SK-N-SH (cell line): ENCODE data around the gene PLAAT1.

ENCODE experiments used
- CTCF ChIP-seq: fragments of 200-600 bp; sonication (generic); IDR thresholded peaks from 2 replicates; pipeline ENCODE4 v1.6.1; 2017; ENCODE audit warnings: antibody characterized with exemption, mild to moderate bottlenecking, moderate library complexity
- EP300 ChIP-seq, 2 experiments: IDR thresholded peaks; 2 replicates each; pipeline versions ENCODE4 v1.4.0 to v1.6.1; 2012; ENCODE audit warnings: borderline replicate concordance in 1 of 2, low read depth in 1 of 2, low read length in 1 of 2
- POLR2AphosphoS5 ChIP-seq: IDR thresholded peaks from 2 replicates; pipeline ENCODE4 v1.6.1; 2012; ENCODE audit warnings: low read depth, low read length
- RAD21 ChIP-seq: IDR thresholded peaks from 2 replicates; pipeline ENCODE4 v1.6.1; 2012; ENCODE audit warnings: mild to moderate bottlenecking, low read length
- REST ChIP-seq: IDR thresholded peaks from 2 replicates; pipeline ENCODE4 v1.6.1; 2012; ENCODE audit warnings: mild to moderate bottlenecking, low read depth, low read length, moderate library complexity
- SMC3 ChIP-seq: IDR thresholded peaks from 2 replicates; pipeline ENCODE4 v1.6.1; 2012; ENCODE audit warnings: low read depth, low read length, improper control_type of control experiment
- TAF1 ChIP-seq: IDR thresholded peaks from 2 replicates; pipeline ENCODE4 v1.6.1; 2012; ENCODE audit warnings: low read depth, mild to moderate bottlenecking, low read length, moderate library complexity, borderline replicate concordance
- USF1 ChIP-seq: IDR thresholded peaks from 2 replicates; pipeline ENCODE4 v1.4.0; 2012; ENCODE audit warnings: low read depth, borderline replicate concordance
- USF2 ChIP-seq: fragments of 150-350 bp; IDR thresholded peaks from 2 replicates; pipeline ENCODE4 v1.6.1; 2017; ENCODE audit warnings: antibody characterized with exemption, low read length, low read depth, borderline replicate concordance
- YY1 ChIP-seq: IDR thresholded peaks from 2 replicates; pipeline ENCODE4 v1.4.0; 2012; ENCODE audit warnings: low read depth, mild to moderate bottlenecking
- TF ChIP-seq, protein P1 (sequence below): IDR thresholded peaks from 2 replicates; pipeline ENCODE4 v1.4.0; 2012; ENCODE audit warnings: low read depth, borderline replicate concordance
- TF ChIP-seq, protein P2 (sequence below): IDR thresholded peaks from 2 replicates; pipeline ENCODE4 v1.4.0; 2012; ENCODE audit warnings: low read depth

- TF ChIP-seq USF1 (no peak), CTCF (no peak), EP300 (IDR thresholded peaks at IDR 0.05; ENCODE audit: borderline replicate concordance in 1 of 2, low read depth in 1 of 2, low read length in 1 of 2) (no peak), USF2 (no peak), POLR2AphosphoS5 (no peak), SMC3 (no peak), RAD21 (no peak), TAF1 (no peak), REST (no peak), YY1 (no peak)
- TF ChIP-seq, protein P1, sequence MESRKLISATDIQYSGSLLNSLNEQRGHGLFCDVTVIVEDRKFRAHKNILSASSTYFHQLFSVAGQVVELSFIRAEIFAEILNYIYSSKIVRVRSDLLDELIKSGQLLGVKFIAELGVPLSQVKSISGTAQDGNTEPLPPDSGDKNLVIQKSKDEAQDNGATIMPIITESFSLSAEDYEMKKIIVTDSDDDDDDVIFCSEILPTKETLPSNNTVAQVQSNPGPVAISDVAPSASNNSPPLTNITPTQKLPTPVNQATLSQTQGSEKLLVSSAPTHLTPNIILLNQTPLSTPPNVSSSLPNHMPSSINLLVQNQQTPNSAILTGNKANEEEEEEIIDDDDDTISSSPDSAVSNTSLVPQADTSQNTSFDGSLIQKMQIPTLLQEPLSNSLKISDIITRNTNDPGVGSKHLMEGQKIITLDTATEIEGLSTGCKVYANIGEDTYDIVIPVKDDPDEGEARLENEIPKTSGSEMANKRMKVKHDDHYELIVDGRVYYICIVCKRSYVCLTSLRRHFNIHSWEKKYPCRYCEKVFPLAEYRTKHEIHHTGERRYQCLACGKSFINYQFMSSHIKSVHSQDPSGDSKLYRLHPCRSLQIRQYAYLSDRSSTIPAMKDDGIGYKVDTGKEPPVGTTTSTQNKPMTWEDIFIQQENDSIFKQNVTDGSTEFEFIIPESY: no peak
- TF ChIP-seq, protein P2, sequence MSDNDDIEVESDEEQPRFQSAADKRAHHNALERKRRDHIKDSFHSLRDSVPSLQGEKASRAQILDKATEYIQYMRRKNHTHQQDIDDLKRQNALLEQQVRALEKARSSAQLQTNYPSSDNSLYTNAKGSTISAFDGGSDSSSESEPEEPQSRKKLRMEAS: no peak
Measured at GRCh38 chr3:193292386-193292785, 51.4 kb downstream of the PLAAT1 start.
